HG03064 (cell line): ENCODE results near the gene EHD1.
A peak's percentile ranks its signal among the peaks of the same experiment; 100 is the strongest.

ENCODE experiments used
- ATAC-seq: cut with Tn5 transposase; IDR thresholded peaks from one replicate; pipeline ENCODE4 v1.9.1; 2021; ENCODE audit warnings: low read depth; ENCODE audit not compliant: unreplicated experiment

Gene EHD1

DNA sequence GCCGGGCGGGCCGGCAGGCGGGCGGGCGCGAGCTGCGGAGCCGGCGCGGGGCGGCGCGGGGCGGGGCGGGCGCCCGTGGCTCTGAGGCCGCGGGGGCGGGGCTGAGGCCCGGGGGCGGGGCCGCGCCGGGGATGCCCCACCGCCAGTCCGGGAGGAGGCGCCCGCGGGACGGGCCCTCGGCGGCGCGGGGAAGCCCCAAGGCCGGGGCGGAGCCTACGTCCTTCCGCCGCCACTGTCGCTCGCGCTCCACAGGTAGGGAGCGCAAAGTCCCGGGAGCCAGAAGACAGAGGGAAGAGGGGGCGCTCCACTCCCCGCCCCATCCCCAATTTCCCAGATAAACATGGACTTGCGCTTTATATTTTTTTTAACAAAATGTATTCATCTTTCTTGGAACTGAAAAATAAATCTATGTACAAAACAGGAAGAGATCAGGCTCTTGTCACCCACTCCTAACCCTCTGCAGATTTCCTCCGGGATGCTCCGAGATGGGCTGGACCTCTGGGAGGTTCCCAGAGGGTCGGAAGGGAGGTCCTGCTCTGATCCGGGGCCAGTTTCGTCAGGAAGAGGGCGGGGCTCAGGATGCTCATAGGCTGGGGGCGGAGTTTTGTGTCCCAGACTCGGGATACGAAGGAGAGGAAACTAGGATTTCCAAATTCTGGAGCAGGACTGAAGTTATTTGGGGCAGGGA is 75.1 kb downstream of the EHD1 start, which contains the start of gene MAP4K2:
Gene MAP4K2, minus strand, starts transcription at position 57 of the 688 bp plus-strand sequence. CDS start 65 bp downstream, outside the sequence.
- peak; percentile 42 for ATAC-seq

DNA sequence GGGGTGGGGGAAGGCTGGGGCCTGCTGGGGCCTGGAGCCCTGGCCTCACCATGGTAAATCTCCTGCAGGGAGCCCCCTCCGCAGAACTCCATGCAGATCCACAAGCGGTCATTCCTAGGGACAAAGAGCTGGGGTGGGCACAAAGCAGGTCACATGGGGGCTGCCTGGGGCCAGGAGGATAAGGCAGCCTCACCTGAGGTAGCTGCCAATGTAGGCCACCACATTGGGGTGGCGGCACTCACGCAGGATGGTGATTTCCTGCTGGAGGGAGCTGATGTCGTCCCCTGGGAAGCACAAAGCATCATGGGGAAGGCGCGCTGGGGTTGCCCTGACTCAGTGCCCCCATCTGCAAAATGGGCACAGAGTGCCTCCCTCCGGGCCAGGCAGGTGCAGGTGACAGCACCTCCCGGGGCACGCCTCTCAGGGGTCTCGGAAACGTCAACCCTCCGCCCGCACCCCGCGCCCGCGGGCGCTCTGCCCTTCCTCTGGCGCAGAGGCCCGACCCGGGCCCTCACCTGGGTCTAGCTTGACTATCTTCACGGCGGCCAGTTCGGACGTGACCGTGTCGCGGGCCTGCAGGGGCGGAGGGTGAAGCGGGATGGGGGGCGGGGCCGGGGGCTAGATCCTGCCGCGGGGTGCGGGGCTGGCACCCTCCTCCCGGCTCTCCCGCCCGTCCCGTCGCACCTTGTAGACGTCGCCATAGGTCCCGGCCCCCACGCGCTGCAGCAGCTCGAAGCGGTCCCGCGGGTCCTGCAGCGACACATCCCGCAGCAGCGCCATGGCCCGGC is 75.9 kb downstream of the EHD1 start:
- ATAC-seq, result no peak
